Transverse colon (tissue), 4 donors: ENCODE results near the gene CCDC15. TPM values are rescaled to one million over a fixed set of nuclear protein-coding genes. Genes with fewer than 3 reads are reported as not detected.

Experiments
- DNase-seq: peaks from one replicate; pipeline ENCODE4 v3.0.0-alpha.2; 2019
- H3K27ac ChIP-seq, 4 donors: fragments of 200-600 bp; sonication (generic); 2 replicates each; pipeline ENCODE4 v1.5.1; 2016 to 2018; ENCODE audit warnings: inconsistent platforms in 4 of 4
- H3K27me3 ChIP-seq: fragments of 200-600 bp; sonication (generic); 2 replicates; pipeline ENCODE4 v1.5.1; 2017; ENCODE audit warnings: inconsistent platforms
- H3K36me3 ChIP-seq, 4 donors: fragments of 200-600 bp; sonication (generic); 2 replicates each; pipeline ENCODE4 v1.5.1; 2017 to 2019; ENCODE audit warnings: inconsistent platforms in 4 of 4
- H3K4me1 ChIP-seq, 4 donors: fragments of 200-600 bp; sonication (generic); 2 replicates each; pipeline ENCODE4 v1.5.1; 2017 to 2020; ENCODE audit warnings: inconsistent platforms in 4 of 4
- H3K4me3 ChIP-seq, 4 donors: fragments of 200-600 bp; sonication (generic); 1 replicate in 1 of 4; 2 replicates in 3 of 4; pipeline versions ENCODE4 v1.5.1 to v1.6.1; 2017 to 2019; ENCODE audit warnings: inconsistent platforms in 4 of 4
- H3K9me3 ChIP-seq, 2 donors: fragments of 200-600 bp; sonication (generic); 2 replicates each; pipeline ENCODE4 v1.5.1; 2017 to 2019; ENCODE audit warnings: inconsistent platforms in 2 of 2
- EP300 ChIP-seq: sonication (generic); formaldehyde crosslinking; IDR thresholded peaks from one replicate; pipeline ENCODE4 v1.6.1; 2017; ENCODE audit warnings: antibody characterized with exemption, low read depth
- POLR2A ChIP-seq: fragments of 450-650 bp; IDR thresholded peaks from one replicate; pipeline ENCODE4 v1.6.1; 2016; ENCODE audit warnings: antibody characterized with exemption, mild to moderate bottlenecking, moderate library complexity
- POLR2AphosphoS5 ChIP-seq, 3 donors: sonication (generic); formaldehyde crosslinking; IDR thresholded peaks; one replicate each; pipeline ENCODE4 v1.6.1; 2016; ENCODE audit warnings: antibody characterized with exemption in 3 of 3
- WGBS, 2 donors: methylation state at CpG; one replicate each; pipeline ENCODE4 v1.1.5; 2018; ENCODE audit warnings: low coverage in 1 of 2; 5-methylcytosine and 5-hydroxymethylcytosine counted together
- in situ Hi-C, 4 donors: fragments of 200-750 bp; cut with MboI; loops; one replicate each; pipeline versions ENCODE4 v1.15.0 to v1.15.1; 2017; ENCODE audit warnings: low sequenced_read_pairs in 3 of 4, low pct_ligation_motif_present in 1 of 4, low pct_unique_long_range_greater_than_20kb in 1 of 4
- intact Hi-C: fragments of 100-400 bp; cut with DNase I; formaldehyde crosslinking; loops from one replicate; pipeline ENCODE4 v1.15.1; 2023; ENCODE audit warnings: low total_unique reads
- total RNA-seq, 4 donors: library from RNA; depleted of rRNA; stranded (reverse); fragments of >200 nt; gene quantifications; one replicate each; pipeline ENCODE4 v1.1.0, GENCODE V29; 2016
- TF ChIP-seq, protein P1 (sequence below), 5 experiments: fragments of 200-600 bp in 3 of 5; fragments of 450-650 bp in 2 of 5; sonication (generic) in 3 of 5; IDR thresholded peaks; 1 replicate in 2 of 5; 2 replicates in 3 of 5; pipeline ENCODE4 v1.5.1; 2016 to 2017; ENCODE audit warnings: antibody characterized with exemption in 5 of 5, inconsistent platforms in 3 of 5, mild to moderate bottlenecking in 2 of 5, moderate library complexity in 1 of 5

The CCDC15 gene
- total RNA-seq, 4 donors from 2014 or later = 0.64 to 0.82 (median 0.75) TPM; not detected in 1

DNA sequence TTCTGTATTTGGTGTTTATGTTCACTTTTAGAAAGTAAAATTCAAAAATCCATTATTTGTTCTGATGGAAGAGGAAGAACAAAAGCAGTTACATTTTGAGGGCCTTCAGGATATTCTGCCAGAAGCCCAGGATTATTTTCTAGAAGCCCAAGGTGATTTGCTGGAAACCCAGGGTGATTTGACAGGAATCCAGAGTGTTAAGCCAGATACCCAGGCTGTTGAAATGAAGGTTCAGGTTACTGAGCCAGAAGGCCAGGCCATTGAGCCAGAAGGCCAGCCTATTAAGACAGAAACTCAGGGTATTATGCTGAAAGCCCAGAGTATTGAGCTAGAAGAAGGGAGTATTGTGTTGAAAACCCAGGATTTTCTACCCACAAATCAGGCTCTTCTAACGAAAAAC is 33.1 kb downstream of the CCDC15 start:
- H3K27me3 ChIP-seq = no peaks in the 10 kb centered on the region
- H3K9me3 ChIP-seq = peaks cover 5 to 7% of the 10 kb centered on the region in 2 donors
- no peak overlapping the region for H3K4me3 ChIP-seq
- TF ChIP-seq, protein P1, sequence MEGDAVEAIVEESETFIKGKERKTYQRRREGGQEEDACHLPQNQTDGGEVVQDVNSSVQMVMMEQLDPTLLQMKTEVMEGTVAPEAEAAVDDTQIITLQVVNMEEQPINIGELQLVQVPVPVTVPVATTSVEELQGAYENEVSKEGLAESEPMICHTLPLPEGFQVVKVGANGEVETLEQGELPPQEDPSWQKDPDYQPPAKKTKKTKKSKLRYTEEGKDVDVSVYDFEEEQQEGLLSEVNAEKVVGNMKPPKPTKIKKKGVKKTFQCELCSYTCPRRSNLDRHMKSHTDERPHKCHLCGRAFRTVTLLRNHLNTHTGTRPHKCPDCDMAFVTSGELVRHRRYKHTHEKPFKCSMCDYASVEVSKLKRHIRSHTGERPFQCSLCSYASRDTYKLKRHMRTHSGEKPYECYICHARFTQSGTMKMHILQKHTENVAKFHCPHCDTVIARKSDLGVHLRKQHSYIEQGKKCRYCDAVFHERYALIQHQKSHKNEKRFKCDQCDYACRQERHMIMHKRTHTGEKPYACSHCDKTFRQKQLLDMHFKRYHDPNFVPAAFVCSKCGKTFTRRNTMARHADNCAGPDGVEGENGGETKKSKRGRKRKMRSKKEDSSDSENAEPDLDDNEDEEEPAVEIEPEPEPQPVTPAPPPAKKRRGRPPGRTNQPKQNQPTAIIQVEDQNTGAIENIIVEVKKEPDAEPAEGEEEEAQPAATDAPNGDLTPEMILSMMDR (IDR thresholded peaks at IDR 0.05) = no peak
- TF ChIP-seq POLR2A (no peak), POLR2AphosphoS5 (IDR thresholded peaks at IDR 0.05) (no peak), EP300 (no peak)
- in situ Hi-C loops = no loop called here
- intact Hi-C loops = no loop called here
- no peaks in the 10 kb centered on the region for H3K36me3 ChIP-seq
- no peaks in the 10 kb centered on the region for H3K4me1 ChIP-seq
- 73 to 100% methylated on average over 1 of the region's 1 CpG for WGBS, 2 donors
- no peak overlapping the region for H3K27ac ChIP-seq
- no peak for DNase-seq

DNA sequence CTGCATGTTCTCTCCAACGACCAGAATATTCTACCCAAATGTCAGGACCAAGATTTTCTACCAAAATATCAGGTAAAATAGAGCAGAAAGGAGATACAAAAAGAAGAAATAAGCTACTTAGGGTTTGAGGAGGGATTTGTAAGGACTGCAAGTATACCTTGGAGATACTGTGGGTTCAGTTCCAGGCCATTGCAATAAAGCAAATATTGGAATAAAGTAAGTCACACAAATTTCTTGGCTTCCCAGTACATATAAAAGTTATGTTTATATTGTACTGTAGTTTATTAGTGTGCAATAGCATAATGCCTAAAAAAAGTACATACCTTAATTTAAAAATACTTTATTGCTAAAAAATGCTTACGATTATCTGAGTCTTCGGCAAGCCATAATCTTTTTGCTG is 34.1 kb downstream of the CCDC15 start:
- Histone ChIP-seq H3K27me3 (no peaks in the 10 kb centered on the region), H3K4me1 (no peaks in the 10 kb centered on the region), H3K4me3 (no peak overlapping the region), H3K27ac (no peak overlapping the region), H3K9me3 (no peaks in the 10 kb centered on the region), H3K36me3 (no peaks in the 10 kb centered on the region)
- TF ChIP-seq EP300 = no peak
- TF ChIP-seq POLR2AphosphoS5 (IDR thresholded peaks at IDR 0.05) = no peak
- TF ChIP-seq POLR2A = no peak
- TF ChIP-seq, protein P1 (IDR thresholded peaks at IDR 0.05) = no peak
- DNase-seq = no peak
- in situ Hi-C loops = no loop called here
- 90 to 96% methylated on average over 3 of the region's 3 CpGs for WGBS, 2 donors
- intact Hi-C loops = no loop called here

DNA sequence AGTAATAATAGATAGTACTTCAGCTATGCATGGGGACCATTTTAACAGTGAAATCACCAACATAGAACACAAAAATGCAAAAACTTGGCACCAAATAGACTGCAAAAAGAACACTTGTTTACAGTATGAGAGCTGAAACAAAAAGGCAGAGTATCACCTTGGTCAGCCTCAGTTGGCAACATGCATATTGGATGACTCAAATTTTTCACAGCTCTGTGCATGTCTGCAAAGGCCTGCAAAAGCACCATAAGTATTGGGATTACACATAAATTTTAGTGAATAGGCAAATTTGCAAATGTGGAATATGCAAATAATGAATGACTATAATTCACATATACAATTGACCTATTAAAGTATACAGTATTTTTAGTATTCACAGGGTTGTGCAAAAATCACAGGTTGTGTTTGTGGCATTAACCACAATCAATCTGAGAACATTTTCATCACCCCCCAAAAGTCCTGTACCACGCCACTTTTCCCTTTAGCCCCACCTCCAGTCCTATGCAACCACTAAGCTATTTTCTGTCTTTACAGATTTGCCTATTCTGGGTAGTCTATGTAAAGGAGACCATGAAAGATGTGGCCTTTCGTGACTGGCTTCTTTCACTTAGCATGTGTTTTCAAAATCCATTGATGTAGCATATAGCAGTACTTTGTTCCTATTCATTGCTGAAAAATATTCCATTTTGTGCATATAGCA is 47.2 kb downstream of the CCDC15 start:
- no peak for DNase-seq
- TF ChIP-seq POLR2AphosphoS5 (IDR thresholded peaks at IDR 0.05) = no peak
- TF ChIP-seq, protein P1 (IDR thresholded peaks at IDR 0.05) = no peak
- TF ChIP-seq POLR2A = no peak
- no peak for TF ChIP-seq EP300

DNA sequence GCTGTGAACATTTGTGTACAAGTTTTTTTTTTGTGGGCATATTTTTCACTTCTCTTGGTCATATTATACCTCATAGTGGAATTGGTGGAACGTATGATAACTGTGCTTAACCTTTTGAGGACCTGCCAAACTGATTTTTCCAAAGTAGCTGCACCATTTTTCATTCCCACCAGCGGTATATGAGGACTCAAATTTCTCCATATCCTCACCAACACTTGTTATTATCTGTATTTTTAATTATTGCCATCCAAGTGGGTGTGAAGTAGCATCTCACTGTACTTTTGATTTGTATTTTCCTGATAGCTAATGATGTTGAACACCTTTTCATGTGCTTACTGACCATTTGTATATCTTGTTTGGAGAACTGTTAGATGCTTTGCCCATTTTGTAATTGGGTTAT is 47.8 kb downstream of the CCDC15 start:
- Histone ChIP-seq H3K9me3 (peaks cover 0 to 2% of the 10 kb centered on the region in 2 donors), H3K27ac (no peak overlapping the region), H3K36me3 (peaks cover 0 to 7% (median 0%) of the 10 kb centered on the region in 4 donors), H3K4me1 (no peaks in the 10 kb centered on the region), H3K4me3 (no peak overlapping the region), H3K27me3 (no peaks in the 10 kb centered on the region)
- WGBS, 2 donors = 90 to 94% methylated on average over 2 of the region's 2 CpGs
- in situ Hi-C loops (no loop called here), intact Hi-C loops (no loop called here)
- no peak for DNase-seq
- TF ChIP-seq, protein P1 (IDR thresholded peaks at IDR 0.05) = no peak
- TF ChIP-seq POLR2AphosphoS5 (IDR thresholded peaks at IDR 0.05) = no peak
- TF ChIP-seq POLR2A = no peak
- no peak for TF ChIP-seq EP300

More for the DNA sequence above, 47.2 kb downstream of the CCDC15 start:
- no peaks in the 10 kb centered on the region for H3K27me3 ChIP-seq
- in situ Hi-C loops = no loop called here
- H3K9me3 ChIP-seq = peaks cover 0 to 2% of the 10 kb centered on the region in 2 donors
- H3K36me3 ChIP-seq = peaks cover 0 to 7% (median 0%) of the 10 kb centered on the region in 4 donors
- 90 to 95% methylated on average over 2 of the region's 2 CpGs for WGBS, 2 donors
- H3K4me3 ChIP-seq = no peak overlapping the region
- intact Hi-C loops = no loop called here
- no peak overlapping the region for H3K27ac ChIP-seq
- H3K4me1 ChIP-seq = no peaks in the 10 kb centered on the region
